Non-pigmented ciliary epithelial cell (primary cell): Measurements from ENCODE around the gene ARID1A.

Experiments
- DNase-seq: peaks from one replicate; pipeline ENCODE4 v3.0.0-alpha.2; 2010; ENCODE audit warnings: low read depth

Gene ARID1A

GRCh38 chr1:26728645-26729044 is 32.8 kb downstream of the ARID1A start:
- no peak for DNase-seq

- no peak for DNase-seq
Observed at GRCh38 chr1:26729633-26730032, 33.8 kb downstream of the ARID1A start.

GRCh38 chr1:26730695-26731094 is 34.9 kb downstream of the ARID1A start:
- DNase-seq: no peak

- no peak for DNase-seq
Observed at GRCh38 chr1:26731233-26731902, 35.6 kb downstream of the ARID1A start.

- no peak for DNase-seq
Observed at GRCh38 chr1:26733392-26733791, 37.6 kb downstream of the ARID1A start.

GRCh38 chr1:26733982-26734381 is 38.2 kb downstream of the ARID1A start:
- DNase-seq: peak; percentile 75

- DNase-seq: no peak
Observed at GRCh38 chr1:26734501-26735058, 38.8 kb downstream of the ARID1A start.

GRCh38 chr1:26739329-26739914 is 43.6 kb downstream of the ARID1A start:
- no peak for DNase-seq

- DNase-seq: no peak
Observed at GRCh38 chr1:26740023-26740634, 44.3 kb downstream of the ARID1A start.

- no peak for DNase-seq
Observed at GRCh38 chr1:26740952-26741351, 45.1 kb downstream of the ARID1A start.

GRCh38 chr1:26743426-26744059 is 47.7 kb downstream of the ARID1A start:
- no peak for DNase-seq

GRCh38 chr1:26744075-26744959 is 48.5 kb downstream of the ARID1A start:
- DNase-seq: peak; percentile 83

- no peak for DNase-seq
Observed at GRCh38 chr1:26745191-26745590, 49.4 kb downstream of the ARID1A start.

- no peak for DNase-seq
Observed at GRCh38 chr1:26747048-26747447, 51.2 kb downstream of the ARID1A start.

- DNase-seq: no peak
Observed at GRCh38 chr1:26748351-26748750, 52.5 kb downstream of the ARID1A start.

- DNase-seq: no peak
Observed at GRCh38 chr1:26749458-26749857, 53.6 kb downstream of the ARID1A start.

GRCh38 chr1:26750428-26750827 is 54.6 kb downstream of the ARID1A start:
- no peak for DNase-seq

- no peak for DNase-seq
Observed at GRCh38 chr1:26752519-26752918, 56.7 kb downstream of the ARID1A start.

- DNase-seq: no peak
Observed at GRCh38 chr1:26754086-26754874, 58.5 kb downstream of the ARID1A start.

- no peak for DNase-seq
Observed at GRCh38 chr1:26758358-26758757, 62.5 kb downstream of the ARID1A start.

GRCh38 chr1:26759531-26759930 is 63.7 kb downstream of the ARID1A start:
- no peak for DNase-seq
